ENCODE data around the gene NF2.
A peak's percentile ranks its signal among the peaks of the same experiment; 100 is the strongest.
"Not testable (repeated sequence)": the region's sequence is repeated elsewhere in the genome, so short reads cannot be mapped to it uniquely, and the experiment has no call there.

NF2 gene

GRCh38 chr22:29603358-29604075, at the start of gene NF2:
TSS of gene NF2 (plus strand) at chr22:29603633. CDS start at chr22:29603999, 366 bp downstream.
- peak; percentile 98 for DNase-seq (ENCODE audit: low spot score)

- no peak for DNase-seq (ENCODE audit: low spot score)
Measured at GRCh38 chr22:29555065-29555644, 48.3 kb upstream of the NF2 start.

- no peak for DNase-seq (ENCODE audit: low spot score)
Measured at GRCh38 chr22:29559030-29559429, 44.4 kb upstream of the NF2 start.

- no peak for DNase-seq (ENCODE audit: low spot score)
Measured at GRCh38 chr22:29559853-29560252, 43.6 kb upstream of the NF2 start.

- no peak for DNase-seq (ENCODE audit: low spot score)
Measured at GRCh38 chr22:29563652-29564460, 39.6 kb upstream of the NF2 start.

GRCh38 chr22:29566513-29566912, 36.9 kb upstream of the NF2 start:
- DNase-seq (ENCODE audit: low spot score): not testable (repeated sequence)

GRCh38 chr22:29567338-29567737, 36.1 kb upstream of the NF2 start:
- DNase-seq (ENCODE audit: low spot score): no peak

GRCh38 chr22:29569011-29569678, 34.3 kb upstream of the NF2 start:
- DNase-seq (ENCODE audit: low spot score): no peak

GRCh38 chr22:29570456-29570855, 33.0 kb upstream of the NF2 start:
- no peak for DNase-seq (ENCODE audit: low spot score)

- DNase-seq (ENCODE audit: low spot score): no peak
Measured at GRCh38 chr22:29570912-29571549, 32.4 kb upstream of the NF2 start.

- no peak for DNase-seq (ENCODE audit: low spot score)
Measured at GRCh38 chr22:29574762-29575450, 28.5 kb upstream of the NF2 start.

- DNase-seq (ENCODE audit: low spot score): no peak
Measured at GRCh38 chr22:29578462-29579200, 24.8 kb upstream of the NF2 start.

- no peak for DNase-seq (ENCODE audit: low spot score)
Measured at GRCh38 chr22:29580200-29580810, 23.1 kb upstream of the NF2 start.

GRCh38 chr22:29581799-29582198, 21.6 kb upstream of the NF2 start:
- no peak for DNase-seq (ENCODE audit: low spot score)

GRCh38 chr22:29584975-29585374, 18.5 kb upstream of the NF2 start:
- DNase-seq (ENCODE audit: low spot score): no peak

GRCh38 chr22:29586193-29586705, 17.2 kb upstream of the NF2 start:
- DNase-seq (ENCODE audit: low spot score): not testable (repeated sequence)

- DNase-seq (ENCODE audit: low spot score): no peak
Measured at GRCh38 chr22:29587938-29588699, 15.3 kb upstream of the NF2 start.

GRCh38 chr22:29593923-29594322, 9.5 kb upstream of the NF2 start:
- no peak for DNase-seq (ENCODE audit: low spot score)

- not testable (repeated sequence) for DNase-seq (ENCODE audit: low spot score)
Measured at GRCh38 chr22:29594447-29594846, 9.0 kb upstream of the NF2 start.
